HG02678 (cell line): ENCODE measurements around the gene STN1.

ENCODE experiments used
- ATAC-seq: cut with Tn5 transposase; IDR thresholded peaks from one replicate; pipeline ENCODE4 v1.9.1; 2021; ENCODE audit warnings: mild to moderate bottlenecking, moderate library complexity; ENCODE audit not compliant: unreplicated experiment

Gene STN1

GRCh38 chr10:103870516-103870915 is 47.5 kb downstream of the STN1 start:
- no peak for ATAC-seq

GRCh38 chr10:103869336-103869735 is 48.6 kb downstream of the STN1 start:
- ATAC-seq = no peak

- ATAC-seq = no peak
Measured at GRCh38 chr10:103868200-103868599, 49.8 kb downstream of the STN1 start.

GRCh38 chr10:103861505-103861904 is 56.5 kb downstream of the STN1 start:
- no peak for ATAC-seq

- peak; percentile 51 for ATAC-seq
Measured at GRCh38 chr10:103859161-103860086, 58.6 kb downstream of the STN1 start.

- ATAC-seq = no peak
Measured at GRCh38 chr10:103858360-103858759, 59.6 kb downstream of the STN1 start.

GRCh38 chr10:103856797-103857170 is 61.2 kb downstream of the STN1 start:
- ATAC-seq = no peak

GRCh38 chr10:103855852-103856796 is 61.9 kb downstream of the STN1 start:
- no peak for ATAC-seq

GRCh38 chr10:103855424-103855823 is 62.6 kb downstream of the STN1 start, which contains the start of gene SH3PXD2A:
Gene SH3PXD2A, minus strand, starts transcription at chr10:103855576. Its CDS starts 310 bp downstream, at chr10:103855266.
- ATAC-seq = no peak

- ATAC-seq = no peak
Measured at GRCh38 chr10:103854686-103855391, 63.1 kb downstream of the STN1 start.

- ATAC-seq = no peak
Measured at GRCh38 chr10:103854265-103854685, 63.7 kb downstream of the STN1 start.

- no peak for ATAC-seq
Measured at GRCh38 chr10:103853428-103854264, 64.3 kb downstream of the STN1 start.

GRCh38 chr10:103852856-103853255 is 65.1 kb downstream of the STN1 start:
- no peak for ATAC-seq

- no peak for ATAC-seq
Measured at GRCh38 chr10:103852189-103852711, 65.7 kb downstream of the STN1 start.

- no peak for ATAC-seq
Measured at GRCh38 chr10:103851261-103851660, 66.7 kb downstream of the STN1 start.

GRCh38 chr10:103850572-103850895 is 67.5 kb downstream of the STN1 start:
- ATAC-seq = no peak

GRCh38 chr10:103849880-103850571 is 68.0 kb downstream of the STN1 start:
- ATAC-seq = no peak

- no peak for ATAC-seq
Measured at GRCh38 chr10:103849212-103849877, 68.6 kb downstream of the STN1 start.
